Astrocyte (in vitro differentiated cells and primary cell): ENCODE results near the gene GRAMD4. TPM values are rescaled to one million over a fixed set of nuclear protein-coding genes. Genes with fewer than 3 reads are reported as not detected.

Experiments used
- DNase-seq: peaks from one replicate; pipeline ENCODE4 v3.0.0-alpha.2; 2010; ENCODE audit warnings: low read depth
- FAIRE-seq: peaks from 2 replicates; lab custom pipeline; 2011; peaks lifted over from hg19 to GRCh38; lab: Jason Lieb, UNC
- H2AFZ ChIP-seq: 2 replicates; pipeline ENCODE4 v1.6.0; 2012; ENCODE audit warnings: low read depth, low read length, inconsistent platforms
- H3K27ac ChIP-seq: 2 replicates; pipeline ENCODE4 v1.5.1; 2011; ENCODE audit warnings: low read depth, low read length, inconsistent platforms
- H3K27me3 ChIP-seq: 2 replicates; pipeline ENCODE4 v1.6.0; 2011; ENCODE audit warnings: low read length, inconsistent platforms; ENCODE audit not compliant: insufficient read depth
- H3K36me3 ChIP-seq: 2 replicates; pipeline ENCODE4 v1.5.1; 2011; ENCODE audit warnings: low read length, inconsistent platforms; ENCODE audit not compliant: insufficient read depth
- H3K4me1 ChIP-seq: 2 replicates; pipeline ENCODE4 v1.5.1; 2011; ENCODE audit warnings: low read length, inconsistent platforms; ENCODE audit not compliant: insufficient read depth
- H3K4me2 ChIP-seq: 2 replicates; pipeline ENCODE4 v1.6.0; 2012; ENCODE audit warnings: low read length, inconsistent platforms
- H3K4me3 ChIP-seq: 2 replicates; pipeline ENCODE4 v1.5.1; 2011; ENCODE audit warnings: low read depth, mild to moderate bottlenecking, low read length, inconsistent platforms; ENCODE audit not compliant: insufficient read depth
- H3K79me2 ChIP-seq: 2 replicates; pipeline ENCODE4 v1.6.0; 2012; ENCODE audit warnings: mild to moderate bottlenecking, low read length, inconsistent platforms; ENCODE audit not compliant: insufficient read depth
- H3K9ac ChIP-seq: 2 replicates; pipeline ENCODE4 v1.6.0; 2012; ENCODE audit warnings: mild to moderate bottlenecking, low read length, inconsistent platforms
- H3K9me3 ChIP-seq: 2 replicates; pipeline ENCODE4 v1.5.1; 2012; ENCODE audit warnings: low read depth, mild to moderate bottlenecking, low read length, inconsistent platforms; ENCODE audit not compliant: insufficient read depth
- H4K20me1 ChIP-seq: 2 replicates; pipeline ENCODE4 v1.6.0; 2012; ENCODE audit warnings: low read length, inconsistent platforms; ENCODE audit not compliant: insufficient read depth
- H3K27ac Mint-ChIP-seq: one replicate; pipeline ENCODE4 v1.8.0; 2021; ENCODE audit warnings: mild to moderate bottlenecking, mixed read lengths; ENCODE audit not compliant: unreplicated experiment
- H3K27me3 Mint-ChIP-seq: one replicate; pipeline ENCODE4 v1.8.0; 2021; ENCODE audit warnings: low read depth, mixed read lengths; ENCODE audit not compliant: unreplicated experiment
- H3K36me3 Mint-ChIP-seq: one replicate; pipeline ENCODE4 v1.8.0; 2021; ENCODE audit warnings: low read depth, mixed read lengths; ENCODE audit not compliant: unreplicated experiment
- H3K4me1 Mint-ChIP-seq: one replicate; pipeline ENCODE4 v1.8.0; 2021; ENCODE audit warnings: low read depth, mixed read lengths; ENCODE audit not compliant: unreplicated experiment
- H3K4me3 Mint-ChIP-seq: one replicate; pipeline ENCODE4 v1.8.0; 2021; ENCODE audit warnings: mild to moderate bottlenecking, moderate library complexity, mixed read lengths; ENCODE audit not compliant: unreplicated experiment
- H3K9me3 Mint-ChIP-seq: one replicate; pipeline ENCODE4 v1.8.0; 2021; ENCODE audit warnings: mild to moderate bottlenecking, mixed read lengths; ENCODE audit not compliant: unreplicated experiment
- EZH2 ChIP-seq: IDR thresholded peaks from 2 replicates; pipeline ENCODE4 v1.6.1; 2012; ENCODE audit warnings: mild to moderate bottlenecking, low read length, inconsistent platforms; ENCODE audit not compliant: insufficient read depth
- total RNA-seq: library from RNA; stranded (reverse); gene quantifications from 2 replicates; pipeline ENCODE4 v1.2.1, GENCODE V29; 2021
- TF ChIP-seq, protein P1 (sequence below): IDR thresholded peaks from 2 replicates; pipeline ENCODE4 v1.5.1; 2011; ENCODE audit warnings: low read depth, mild to moderate bottlenecking, inconsistent platforms, low read length, moderate library complexity; ENCODE audit not compliant: insufficient read depth

Gene GRAMD4
- total RNA-seq, 1 donor from 2014 or later = 17.8 TPM

DNA sequence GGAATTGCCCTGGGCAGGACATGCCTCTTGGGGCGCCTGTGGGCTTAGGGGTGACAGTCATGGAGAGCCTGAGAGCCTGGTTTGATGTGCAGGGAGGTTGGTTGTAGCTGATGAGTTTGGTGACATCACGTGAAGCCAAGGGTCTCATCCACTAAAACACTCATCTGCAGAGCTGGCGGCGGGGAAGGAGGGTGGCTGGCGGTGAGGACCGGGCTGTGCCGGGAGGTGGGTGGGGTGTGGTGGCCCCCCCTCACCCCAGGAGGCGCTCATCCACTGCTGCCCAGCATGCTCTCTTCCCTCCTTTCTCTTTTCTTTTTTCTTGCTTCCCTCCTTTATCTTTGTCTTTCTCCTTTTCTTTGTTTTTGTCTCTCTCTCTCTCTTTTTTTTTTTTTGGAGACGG lies 49.0 kb downstream of the GRAMD4 start:
- H3K4me3 Mint-ChIP-seq = no peak overlapping the region
- no peaks in the 10 kb centered on the region for H3K36me3 ChIP-seq
- no peak overlapping the region for H3K4me3 ChIP-seq
- H3K9me3 Mint-ChIP-seq = no peaks in the 10 kb centered on the region
- H3K27ac Mint-ChIP-seq = no peak overlapping the region
- no peak overlapping the region for H3K27ac ChIP-seq
- no peak overlapping the region for H3K4me2 ChIP-seq
- H2AFZ ChIP-seq = no peak overlapping the region
- peaks cover 8% of the 10 kb centered on the region for H3K4me1 ChIP-seq
- H3K4me1 Mint-ChIP-seq = no peaks in the 10 kb centered on the region
- H3K79me2 ChIP-seq = no peaks in the 10 kb centered on the region
- H3K27me3 Mint-ChIP-seq = no peaks in the 10 kb centered on the region
- no peaks in the 10 kb centered on the region for H4K20me1 ChIP-seq
- no peaks in the 10 kb centered on the region for H3K27me3 ChIP-seq
- H3K9me3 ChIP-seq = no peaks in the 10 kb centered on the region
- FAIRE-seq = no peak
- TF ChIP-seq EZH2 = no peak
- TF ChIP-seq, protein P1, sequence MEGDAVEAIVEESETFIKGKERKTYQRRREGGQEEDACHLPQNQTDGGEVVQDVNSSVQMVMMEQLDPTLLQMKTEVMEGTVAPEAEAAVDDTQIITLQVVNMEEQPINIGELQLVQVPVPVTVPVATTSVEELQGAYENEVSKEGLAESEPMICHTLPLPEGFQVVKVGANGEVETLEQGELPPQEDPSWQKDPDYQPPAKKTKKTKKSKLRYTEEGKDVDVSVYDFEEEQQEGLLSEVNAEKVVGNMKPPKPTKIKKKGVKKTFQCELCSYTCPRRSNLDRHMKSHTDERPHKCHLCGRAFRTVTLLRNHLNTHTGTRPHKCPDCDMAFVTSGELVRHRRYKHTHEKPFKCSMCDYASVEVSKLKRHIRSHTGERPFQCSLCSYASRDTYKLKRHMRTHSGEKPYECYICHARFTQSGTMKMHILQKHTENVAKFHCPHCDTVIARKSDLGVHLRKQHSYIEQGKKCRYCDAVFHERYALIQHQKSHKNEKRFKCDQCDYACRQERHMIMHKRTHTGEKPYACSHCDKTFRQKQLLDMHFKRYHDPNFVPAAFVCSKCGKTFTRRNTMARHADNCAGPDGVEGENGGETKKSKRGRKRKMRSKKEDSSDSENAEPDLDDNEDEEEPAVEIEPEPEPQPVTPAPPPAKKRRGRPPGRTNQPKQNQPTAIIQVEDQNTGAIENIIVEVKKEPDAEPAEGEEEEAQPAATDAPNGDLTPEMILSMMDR = no peak
- no peak overlapping the region for H3K9ac ChIP-seq
- DNase-seq = no peak
- H3K36me3 Mint-ChIP-seq = no peaks in the 10 kb centered on the region

- H3K9me3 ChIP-seq = no peaks in the 10 kb centered on the region
- no peaks in the 10 kb centered on the region for H3K27me3 Mint-ChIP-seq
- H3K27me3 ChIP-seq = no peaks in the 10 kb centered on the region
- H3K9ac ChIP-seq = no peak overlapping the region
- H3K27ac Mint-ChIP-seq = no peak overlapping the region
- H3K27ac ChIP-seq = no peak overlapping the region
- DNase-seq (no peak), FAIRE-seq (no peak)
- no peak overlapping the region for H2AFZ ChIP-seq
- no peaks in the 10 kb centered on the region for H4K20me1 ChIP-seq
- H3K4me2 ChIP-seq = no peak overlapping the region
- no peak overlapping the region for H3K4me3 Mint-ChIP-seq
- no peaks in the 10 kb centered on the region for H3K9me3 Mint-ChIP-seq
- no peaks in the 10 kb centered on the region for H3K4me1 Mint-ChIP-seq
- H3K36me3 Mint-ChIP-seq = no peaks in the 10 kb centered on the region
- no peaks in the 10 kb centered on the region for H3K79me2 ChIP-seq
- peaks cover 8% of the 10 kb centered on the region for H3K4me1 ChIP-seq
- no peak for TF ChIP-seq EZH2
- TF ChIP-seq, protein P1 = no peak
- H3K4me3 ChIP-seq = no peak overlapping the region
- H3K36me3 ChIP-seq = no peaks in the 10 kb centered on the region
Observed at GRCh38 chr22:46671824-46672432, 51.7 kb downstream of the GRAMD4 start.

DNA sequence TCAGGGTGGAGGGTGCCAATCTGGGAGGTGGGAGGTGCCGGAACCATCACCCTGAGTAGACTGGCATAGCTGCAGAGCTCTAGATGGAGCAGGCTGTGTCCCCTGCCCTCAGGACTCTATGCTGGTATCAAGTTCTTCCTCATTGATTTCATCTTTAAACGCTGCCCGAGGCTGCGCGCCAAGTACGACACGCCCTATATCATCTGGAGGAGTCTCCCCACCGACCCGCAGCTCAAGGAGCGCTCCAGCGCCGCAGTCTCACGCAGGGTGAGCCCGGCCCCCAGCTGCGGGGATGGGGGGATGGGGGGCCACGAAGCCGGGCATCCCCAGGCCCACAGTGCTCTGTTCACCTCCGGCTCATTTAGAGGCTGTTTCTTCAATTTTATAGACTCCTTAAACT lies 52.5 kb downstream of the GRAMD4 start:
- Histone ChIP-seq H3K27me3 (no peaks in the 10 kb centered on the region), H3K4me1 (peaks cover 8% of the 10 kb centered on the region), H2AFZ (no peak overlapping the region), H3K4me2 (no peak overlapping the region), H3K79me2 (no peaks in the 10 kb centered on the region), H3K9me3 (no peaks in the 10 kb centered on the region), H3K9ac (no peak overlapping the region), H3K27ac (no peak overlapping the region), H4K20me1 (no peaks in the 10 kb centered on the region), H3K36me3 (no peaks in the 10 kb centered on the region), H3K4me3 (no peak overlapping the region)
- H3K4me3 Mint-ChIP-seq = no peak overlapping the region
- no peaks in the 10 kb centered on the region for H3K9me3 Mint-ChIP-seq
- H3K36me3 Mint-ChIP-seq = no peaks in the 10 kb centered on the region
- DNase-seq (no peak), FAIRE-seq (no peak)
- no peak for TF ChIP-seq EZH2
- TF ChIP-seq, protein P1 = no peak
- no peak overlapping the region for H3K27ac Mint-ChIP-seq
- H3K4me1 Mint-ChIP-seq = no peaks in the 10 kb centered on the region
- no peaks in the 10 kb centered on the region for H3K27me3 Mint-ChIP-seq
